ENCODE measurements around the gene PIGC.

DNA sequence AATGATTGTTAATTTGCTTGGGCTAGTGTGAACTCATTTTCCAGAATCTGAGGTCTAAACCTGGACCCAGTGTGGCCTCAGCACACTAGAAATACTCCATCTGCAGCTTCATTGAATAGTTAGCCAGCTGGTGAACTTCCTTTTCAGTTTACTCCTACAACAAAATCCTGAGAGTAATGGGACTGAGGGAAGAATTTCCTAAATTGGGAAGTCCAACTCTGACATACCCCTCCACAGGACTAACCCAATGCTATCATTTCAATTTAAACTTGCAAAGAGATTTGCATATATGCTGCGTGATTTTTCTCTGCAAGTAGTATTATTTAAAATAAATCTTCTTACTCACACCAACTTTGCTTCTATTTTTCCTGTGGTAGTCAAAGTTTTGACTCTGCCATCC is 27.8 kb upstream of the PIGC start:
- TF ChIP-seq EZH2 (IDR thresholded peaks at IDR 0.05; ENCODE audit: insufficient read depth, poor library complexity, severe bottlenecking) (no peak), EZH2phosphoT487 (IDR thresholded peaks at IDR 0.05; ENCODE audit: insufficient read depth, low read depth) (no peak)
